ENCODE results near the gene SLC7A7.
A peak's percentile ranks its signal among the peaks of the same experiment; 100 is the strongest.
"Not testable (repeated sequence)": the region's sequence is repeated elsewhere in the genome, so short reads cannot be mapped to it uniquely, and the experiment has no call there.

Gene SLC7A7

GRCh38 chr14:22794551-22794951, 20.7 kb downstream of the SLC7A7 start:
- no peaks in the 10 kb centered on the region for H3K36me3 Mint-ChIP-seq (ENCODE audit: low read depth)
- no peaks in the 10 kb centered on the region for H3K9me3 Mint-ChIP-seq
- DNase-seq = no peak
- peaks cover 5% of the 10 kb centered on the region for H3K4me1 Mint-ChIP-seq (ENCODE audit: low read depth)
- H3K4me3 Mint-ChIP-seq = no peak overlapping the region
- peaks cover 22% of the 10 kb centered on the region for H3K27me3 Mint-ChIP-seq
- no peak overlapping the region for H3K27ac Mint-ChIP-seq

- Mint-ChIP-seq H3K36me3 (ENCODE audit: low read depth) (no peaks in the 10 kb centered on the region), H3K4me1 (ENCODE audit: low read depth) (peaks cover 5% of the 10 kb centered on the region), H3K27ac (no peak overlapping the region), H3K27me3 (peaks cover 19% of the 10 kb centered on the region), H3K9me3 (no peaks in the 10 kb centered on the region), H3K4me3 (no peak overlapping the region)
- DNase-seq = no peak
Observed at GRCh38 chr14:22793976-22794375, 21.3 kb downstream of the SLC7A7 start.

DNA sequence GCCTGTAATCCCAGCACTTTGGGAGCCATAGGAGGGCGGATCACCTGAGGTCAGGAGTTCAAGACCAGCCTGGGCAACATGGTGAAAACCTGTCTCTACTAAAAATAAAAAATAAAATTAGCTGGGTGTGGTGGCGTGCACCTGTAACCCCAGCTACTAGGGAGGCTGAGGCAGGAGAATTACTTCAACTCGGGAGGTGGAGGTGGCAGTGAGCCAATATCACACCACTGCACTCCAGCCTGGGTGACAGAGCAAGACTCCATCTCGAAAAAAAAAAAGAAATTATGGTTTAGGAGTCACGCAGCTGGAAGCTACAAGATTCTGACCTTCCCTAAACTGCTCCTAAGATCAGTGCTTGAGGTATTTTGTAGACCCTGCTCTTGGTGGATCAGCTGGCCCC, 21.7 kb downstream of the SLC7A7 start:
- not testable (repeated sequence) for H3K27ac Mint-ChIP-seq; DNase-seq; H3K36me3 Mint-ChIP-seq (ENCODE audit: low read depth); H3K4me3 Mint-ChIP-seq; H3K9me3 Mint-ChIP-seq; H3K4me1 Mint-ChIP-seq (ENCODE audit: low read depth)
- H3K27me3 Mint-ChIP-seq = peaks cover 15% of the 10 kb centered on the region

DNA sequence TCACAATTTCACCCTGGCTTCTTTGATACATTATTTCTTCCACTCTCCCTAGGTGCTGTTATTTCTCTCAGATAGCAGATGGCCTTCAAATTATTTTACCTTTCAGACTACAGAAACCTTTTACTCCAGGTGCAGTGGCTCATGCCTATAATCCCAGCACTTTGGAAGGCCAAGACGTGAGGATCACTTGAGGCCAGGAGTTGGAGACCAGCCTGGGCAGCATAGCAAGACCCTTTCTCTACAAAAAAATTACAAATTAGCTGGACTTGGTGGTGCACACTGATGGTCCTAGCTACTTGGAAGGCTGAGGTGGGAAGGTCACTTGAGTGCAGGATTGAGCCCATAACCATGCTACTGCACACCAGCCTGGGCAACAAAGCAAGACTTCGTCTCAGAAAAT, 23.1 kb downstream of the SLC7A7 start:
- H3K27ac Mint-ChIP-seq = no peak overlapping the region
- H3K4me3 Mint-ChIP-seq = no peak overlapping the region
- H3K9me3 Mint-ChIP-seq = no peaks in the 10 kb centered on the region
- DNase-seq = no peak
- H3K4me1 Mint-ChIP-seq (ENCODE audit: low read depth) = peaks cover 5% of the 10 kb centered on the region
- H3K27me3 Mint-ChIP-seq = peaks cover 10% of the 10 kb centered on the region
- no peaks in the 10 kb centered on the region for H3K36me3 Mint-ChIP-seq (ENCODE audit: low read depth)

DNA sequence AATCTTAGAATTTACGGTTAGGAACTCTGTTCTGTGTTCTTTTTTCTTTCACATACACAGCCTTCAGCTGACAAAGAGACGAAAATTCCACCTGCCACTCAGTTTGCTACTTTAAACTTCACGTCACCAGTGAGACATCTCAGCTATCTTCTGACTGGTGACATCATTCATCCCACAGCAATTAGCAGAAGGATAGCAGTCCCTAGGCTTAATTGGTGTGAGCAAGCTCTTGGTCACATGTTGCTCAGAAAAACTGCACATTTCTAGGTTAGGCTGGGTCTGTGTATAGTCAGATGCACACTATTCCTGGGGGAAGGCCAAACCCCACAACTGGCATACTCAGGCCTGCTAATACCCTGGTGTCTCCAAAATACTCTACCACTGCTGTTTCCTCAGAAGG, 23.9 kb downstream of the SLC7A7 start:
- peaks cover 6% of the 10 kb centered on the region for H3K27me3 Mint-ChIP-seq
- H3K27ac Mint-ChIP-seq = no peak overlapping the region
- H3K4me3 Mint-ChIP-seq = no peak overlapping the region
- no peaks in the 10 kb centered on the region for H3K36me3 Mint-ChIP-seq (ENCODE audit: low read depth)
- peaks cover 5% of the 10 kb centered on the region for H3K4me1 Mint-ChIP-seq (ENCODE audit: low read depth)
- DNase-seq = no peak
- H3K9me3 Mint-ChIP-seq = no peaks in the 10 kb centered on the region

- no peaks in the 10 kb centered on the region for H3K36me3 Mint-ChIP-seq (ENCODE audit: low read depth)
- H3K9me3 Mint-ChIP-seq = no peaks in the 10 kb centered on the region
- no peak overlapping the region for H3K4me3 Mint-ChIP-seq
- no peaks in the 10 kb centered on the region for H3K27me3 Mint-ChIP-seq
- H3K4me1 Mint-ChIP-seq (ENCODE audit: low read depth) = peaks cover 5% of the 10 kb centered on the region
- no peak overlapping the region for H3K27ac Mint-ChIP-seq
- no peak for DNase-seq
Observed at GRCh38 chr14:22786685-22787084, 28.6 kb downstream of the SLC7A7 start.

GRCh38 chr14:22781301-22781991, 33.8 kb downstream of the SLC7A7 start:
- DNase-seq = no peak
- Mint-ChIP-seq H3K9me3 (no peaks in the 10 kb centered on the region), H3K27me3 (no peaks in the 10 kb centered on the region), H3K27ac (no peak overlapping the region), H3K36me3 (ENCODE audit: low read depth) (no peaks in the 10 kb centered on the region), H3K4me1 (ENCODE audit: low read depth) (no peaks in the 10 kb centered on the region), H3K4me3 (no peak overlapping the region)

DNA sequence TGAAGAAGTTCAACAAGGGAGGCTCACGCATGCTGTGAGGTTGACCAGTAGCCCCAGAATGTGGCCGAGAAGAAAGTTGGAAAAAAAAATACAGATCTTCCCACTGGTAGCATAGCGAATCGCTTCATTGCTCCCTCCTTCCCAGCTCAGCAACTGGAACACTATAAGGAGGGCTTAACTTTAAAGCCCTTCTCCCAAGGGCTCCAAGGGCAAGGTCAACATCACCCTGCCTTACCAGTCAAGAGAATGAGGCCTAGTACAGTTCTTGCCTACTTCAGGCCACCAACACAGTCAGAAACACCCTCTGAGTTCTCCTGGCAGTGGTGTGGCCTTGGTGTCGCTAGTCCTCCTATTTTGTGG, 34.3 kb downstream of the SLC7A7 start:
- no peaks in the 10 kb centered on the region for H3K27me3 Mint-ChIP-seq
- no peak overlapping the region for H3K4me3 Mint-ChIP-seq
- H3K9me3 Mint-ChIP-seq = no peaks in the 10 kb centered on the region
- peaks cover 2% of the 10 kb centered on the region for H3K36me3 Mint-ChIP-seq (ENCODE audit: low read depth)
- no peaks in the 10 kb centered on the region for H3K4me1 Mint-ChIP-seq (ENCODE audit: low read depth)
- DNase-seq = no peak
- H3K27ac Mint-ChIP-seq = no peak overlapping the region

DNA sequence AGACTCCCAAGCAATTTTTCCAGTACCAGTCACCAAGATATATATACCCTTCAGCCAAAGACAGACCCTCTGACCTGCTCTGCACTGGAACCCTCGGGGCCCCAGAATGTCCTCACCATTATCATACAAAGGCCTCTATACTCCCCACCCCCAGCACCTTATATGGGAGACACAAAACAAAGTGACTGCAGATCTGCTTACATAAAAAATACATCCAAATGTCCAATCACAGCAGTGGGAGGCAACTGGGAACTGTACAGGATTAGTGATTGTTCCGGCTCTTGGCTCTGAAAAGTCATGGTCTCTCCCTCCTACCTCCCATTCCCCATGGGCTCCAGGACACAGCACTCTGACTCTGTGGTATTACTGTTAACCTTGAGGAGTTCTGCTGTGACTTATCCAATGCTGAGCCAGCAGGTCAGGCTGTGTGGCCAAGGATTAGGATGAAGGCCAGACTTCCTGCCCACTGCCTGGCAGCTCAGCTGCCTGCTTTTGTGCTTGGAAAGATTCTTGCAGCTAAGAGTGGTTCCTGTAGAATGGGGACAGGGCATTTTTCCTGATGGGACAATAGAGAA, 35.0 kb downstream of the SLC7A7 start:
- H3K9me3 Mint-ChIP-seq = no peaks in the 10 kb centered on the region
- H3K4me3 Mint-ChIP-seq = no peak overlapping the region
- H3K36me3 Mint-ChIP-seq (ENCODE audit: low read depth) = peaks cover 7% of the 10 kb centered on the region
- DNase-seq = no peak
- H3K27me3 Mint-ChIP-seq = no peaks in the 10 kb centered on the region
- no peak overlapping the region for H3K27ac Mint-ChIP-seq
- H3K4me1 Mint-ChIP-seq (ENCODE audit: low read depth) = no peaks in the 10 kb centered on the region

GRCh38 chr14:22778084-22778483, 37.2 kb downstream of the SLC7A7 start:
- no peaks in the 10 kb centered on the region for H3K4me1 Mint-ChIP-seq (ENCODE audit: low read depth)
- no peak overlapping the region for H3K27ac Mint-ChIP-seq
- DNase-seq = no peak
- H3K27me3 Mint-ChIP-seq = no peaks in the 10 kb centered on the region
- no peak overlapping the region for H3K4me3 Mint-ChIP-seq
- H3K9me3 Mint-ChIP-seq = no peaks in the 10 kb centered on the region
- H3K36me3 Mint-ChIP-seq (ENCODE audit: low read depth) = peaks cover 28% of the 10 kb centered on the region

- H3K9me3 Mint-ChIP-seq; H3K27ac Mint-ChIP-seq; H3K4me1 Mint-ChIP-seq (ENCODE audit: low read depth); H3K27me3 Mint-ChIP-seq; DNase-seq; H3K4me3 Mint-ChIP-seq: not testable (repeated sequence)
- H3K36me3 Mint-ChIP-seq (ENCODE audit: low read depth) = peaks cover 37% of the 10 kb centered on the region
Observed at GRCh38 chr14:22776849-22777248, 38.4 kb downstream of the SLC7A7 start.

GRCh38 chr14:22776215-22776614, 39.0 kb downstream of the SLC7A7 start:
- no peaks in the 10 kb centered on the region for H3K27me3 Mint-ChIP-seq
- DNase-seq = no peak
- H3K9me3 Mint-ChIP-seq = no peaks in the 10 kb centered on the region
- H3K27ac Mint-ChIP-seq = no peak overlapping the region
- peaks cover 44% of the 10 kb centered on the region for H3K36me3 Mint-ChIP-seq (ENCODE audit: low read depth)
- H3K4me3 Mint-ChIP-seq = no peak overlapping the region
- no peaks in the 10 kb centered on the region for H3K4me1 Mint-ChIP-seq (ENCODE audit: low read depth)

DNA sequence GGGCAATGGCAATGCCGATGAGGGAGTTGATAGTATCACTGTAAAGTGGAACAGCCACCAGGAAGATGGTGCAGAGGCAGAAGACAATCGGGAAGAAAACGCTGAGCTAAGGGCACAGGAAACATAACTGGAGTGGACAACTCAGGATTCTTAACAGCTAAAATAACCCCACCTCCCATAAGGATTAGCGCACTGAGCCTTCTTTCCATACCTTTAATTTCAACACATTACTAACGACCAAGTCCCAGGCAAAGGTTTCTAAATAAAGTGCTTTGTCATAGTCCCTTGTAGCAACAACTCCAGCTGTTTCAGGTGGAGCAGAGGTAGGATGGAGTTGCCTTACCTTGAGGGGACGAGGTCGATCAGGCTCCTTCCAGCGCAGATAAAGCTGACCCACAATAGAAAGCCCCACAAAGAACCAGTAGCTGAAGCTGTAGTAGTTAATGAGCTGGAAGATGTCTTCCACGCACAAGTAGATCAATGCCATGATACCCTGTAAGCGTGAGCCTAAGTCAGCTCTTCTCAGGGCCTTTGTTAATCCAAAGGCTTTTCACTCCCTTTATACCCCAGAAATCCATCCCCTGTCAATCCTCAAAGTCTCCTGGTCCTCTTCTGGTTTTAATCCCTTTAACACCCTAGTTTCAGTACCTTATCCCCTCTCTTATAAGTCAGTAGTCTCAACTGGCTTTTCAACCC, 41.1 kb downstream of the SLC7A7 start:
- Mint-ChIP-seq H3K4me3 (no peak overlapping the region), H3K36me3 (ENCODE audit: low read depth) (peaks cover 64% of the 10 kb centered on the region), H3K9me3 (no peaks in the 10 kb centered on the region), H3K4me1 (ENCODE audit: low read depth) (peaks cover 6% of the 10 kb centered on the region), H3K27ac (peak overlapping the region; percentile 45), H3K27me3 (no peaks in the 10 kb centered on the region)
- no peak for DNase-seq

GRCh38 chr14:22773162-22774010, 41.8 kb downstream of the SLC7A7 start:
- DNase-seq = no peak
- Mint-ChIP-seq H3K9me3 (no peaks in the 10 kb centered on the region), H3K36me3 (ENCODE audit: low read depth) (peaks cover 69% of the 10 kb centered on the region), H3K27ac (peak overlapping the region; percentile 37), H3K4me1 (ENCODE audit: low read depth) (peaks cover 11% of the 10 kb centered on the region), H3K4me3 (no peak overlapping the region), H3K27me3 (no peaks in the 10 kb centered on the region)
